Measurements from ENCODE around the gene IRF2BPL. TPM values are rescaled to one million over a fixed set of nuclear protein-coding genes. Genes with fewer than 3 reads are reported as not detected.

Gene IRF2BPL
- total RNA-seq, 1 donor from 2014 or later = 70.2 TPM

- peaks cover 8% of the 10 kb centered on the region for H3K36me3 ChIP-seq (ENCODE audit: control insufficient read depth, insufficient read depth, low read length)
- DNase-seq (ENCODE audit: low read depth) = no peak
- H3K27me3 ChIP-seq (ENCODE audit: control insufficient read depth, insufficient read depth, low read length) = no peaks in the 10 kb centered on the region
- H3K4me3 ChIP-seq (ENCODE audit: low read depth, low read length) = peak overlapping the region; percentile 92
- TF ChIP-seq CTCF (IDR thresholded peaks at IDR 0.05; ENCODE audit: insufficient read depth, low read length, poor library complexity, severe bottlenecking) = no peak
Measured at GRCh38 chr14:77026930-77027537, 1.5 kb downstream of the IRF2BPL start.

GRCh38 chr14:77026166-77026929 is 2.2 kb downstream of the IRF2BPL start:
- peaks cover 8% of the 10 kb centered on the region for H3K36me3 ChIP-seq (ENCODE audit: control insufficient read depth, insufficient read depth, low read length)
- no peak for DNase-seq (ENCODE audit: low read depth)
- TF ChIP-seq CTCF (IDR thresholded peaks at IDR 0.05; ENCODE audit: insufficient read depth, low read length, poor library complexity, severe bottlenecking) = no peak
- H3K27me3 ChIP-seq (ENCODE audit: control insufficient read depth, insufficient read depth, low read length) = no peaks in the 10 kb centered on the region
- H3K4me3 ChIP-seq (ENCODE audit: low read depth, low read length) = peak overlapping the region; percentile 92

GRCh38 chr14:77025744-77026165 is 2.8 kb downstream of the IRF2BPL start:
- Histone ChIP-seq H3K27me3 (ENCODE audit: control insufficient read depth, insufficient read depth, low read length) (no peaks in the 10 kb centered on the region), H3K36me3 (ENCODE audit: control insufficient read depth, insufficient read depth, low read length) (peaks cover 8% of the 10 kb centered on the region)

GRCh38 chr14:77024171-77024691 is 4.3 kb downstream of the IRF2BPL start:
- Histone ChIP-seq H3K4me3 (ENCODE audit: low read depth, low read length) (peak overlapping the region; percentile 92), H3K36me3 (ENCODE audit: control insufficient read depth, insufficient read depth, low read length) (peaks cover 8% of the 10 kb centered on the region), H3K27me3 (ENCODE audit: control insufficient read depth, insufficient read depth, low read length) (no peaks in the 10 kb centered on the region)
- DNase-seq (ENCODE audit: low read depth) = no peak
- no peak for TF ChIP-seq CTCF (IDR thresholded peaks at IDR 0.05; ENCODE audit: insufficient read depth, low read length, poor library complexity, severe bottlenecking)

More at GRCh38 chr14:77025744-77026165, 2.8 kb downstream of the IRF2BPL start:
- DNase-seq (ENCODE audit: low read depth) = no peak
- no peak for TF ChIP-seq CTCF (IDR thresholded peaks at IDR 0.05; ENCODE audit: insufficient read depth, low read length, poor library complexity, severe bottlenecking)
- peak overlapping the region; percentile 92 for H3K4me3 ChIP-seq (ENCODE audit: low read depth, low read length)

- H3K27me3 ChIP-seq (ENCODE audit: control insufficient read depth, insufficient read depth, low read length) = no peaks in the 10 kb centered on the region
- DNase-seq (ENCODE audit: low read depth) = no peak
- H3K36me3 ChIP-seq (ENCODE audit: control insufficient read depth, insufficient read depth, low read length) = peaks cover 8% of the 10 kb centered on the region
- peak overlapping the region; percentile 92 for H3K4me3 ChIP-seq (ENCODE audit: low read depth, low read length)
- peak; percentile 28 for TF ChIP-seq CTCF (IDR thresholded peaks at IDR 0.05; ENCODE audit: insufficient read depth, low read length, poor library complexity, severe bottlenecking)
Measured at GRCh38 chr14:77023001-77023996, 5.2 kb downstream of the IRF2BPL start.

All from kidney epithelial cell (primary cell).